Fibroblast of peridontal ligament (primary cell): Measurements from ENCODE around the gene PSMG1.
"Not testable (repeated sequence)": the region's sequence is repeated elsewhere in the genome, so short reads cannot be mapped to it uniquely, and the experiment has no call there.

Experiments
- DNase-seq: peaks from one replicate; pipeline ENCODE4 v3.0.0-alpha.2; 2010; ENCODE audit errors: extremely low read depth

Gene PSMG1

GRCh38 chr21:39188521-39189139 lies 5.4 kb upstream of the PSMG1 start:
- no peak for DNase-seq

- no peak for DNase-seq
Measured at GRCh38 chr21:39187141-39187540, 3.9 kb upstream of the PSMG1 start.

- DNase-seq: no peak
Measured at GRCh38 chr21:39186676-39187075, 3.4 kb upstream of the PSMG1 start.

GRCh38 chr21:39185157-39185556 lies 1.9 kb upstream of the PSMG1 start:
- no peak for DNase-seq

- peak; percentile 42 for DNase-seq
Measured at GRCh38 chr21:39184050-39184980, 1.1 kb upstream of the PSMG1 start.

GRCh38 chr21:39182484-39183271 lies 573 bp downstream of the PSMG1 start:
- peak; percentile 29 for DNase-seq

GRCh38 chr21:39182016-39182415 lies 1.2 kb downstream of the PSMG1 start:
- peak; percentile 27 for DNase-seq

- no peak for DNase-seq
Measured at GRCh38 chr21:39181205-39181818, 1.9 kb downstream of the PSMG1 start.

- no peak for DNase-seq
Measured at GRCh38 chr21:39180429-39181019, 2.7 kb downstream of the PSMG1 start.

- DNase-seq: no peak
Measured at GRCh38 chr21:39178421-39178820, 4.8 kb downstream of the PSMG1 start.

GRCh38 chr21:39176271-39176709 lies 7.0 kb downstream of the PSMG1 start:
- peak; percentile 51 for DNase-seq

GRCh38 chr21:39175665-39176064 lies 7.6 kb downstream of the PSMG1 start:
- no peak for DNase-seq

GRCh38 chr21:39175154-39175553 lies 8.1 kb downstream of the PSMG1 start:
- peak; percentile 61 for DNase-seq

- no peak for DNase-seq
Measured at GRCh38 chr21:39173716-39174680, 9.3 kb downstream of the PSMG1 start.

- no peak for DNase-seq
Measured at GRCh38 chr21:39169906-39170305, 13.3 kb downstream of the PSMG1 start.

- DNase-seq: no peak
Measured at GRCh38 chr21:39168800-39169199, 14.5 kb downstream of the PSMG1 start.

GRCh38 chr21:39164523-39164922 lies 18.7 kb downstream of the PSMG1 start:
- no peak for DNase-seq

GRCh38 chr21:39161064-39161463 lies 22.2 kb downstream of the PSMG1 start:
- DNase-seq: no peak

- DNase-seq: no peak
Measured at GRCh38 chr21:39159342-39160063, 23.7 kb downstream of the PSMG1 start.

- DNase-seq: not testable (repeated sequence)
Measured at GRCh38 chr21:39157241-39157640, 26.0 kb downstream of the PSMG1 start.
